Inferior parietal cortex (tissue), 1 donor: ENCODE data around the gene AP2M1.
"Not testable (repeated sequence)": the region's sequence is repeated elsewhere in the genome, so short reads cannot be mapped to it uniquely, and the experiment has no call there.

ENCODE experiments used
- DNase-seq: peaks from one replicate; pipeline ENCODE4 v3.0.0-alpha.2; 2016; ENCODE audit errors: extremely low spot score

AP2M1 gene

GRCh38 chr3:184157206-184157605 lies 17.4 kb upstream of the AP2M1 start:
- DNase-seq = no peak

GRCh38 chr3:184158404-184158803 lies 16.3 kb upstream of the AP2M1 start:
- DNase-seq = no peak

GRCh38 chr3:184160456-184160855 lies 14.2 kb upstream of the AP2M1 start:
- DNase-seq = no peak

GRCh38 chr3:184162571-184163070 lies 12.0 kb upstream of the AP2M1 start:
- not testable (repeated sequence) for DNase-seq

GRCh38 chr3:184164648-184165330 lies 9.9 kb upstream of the AP2M1 start:
- no peak for DNase-seq

GRCh38 chr3:184165543-184165942 lies 9.1 kb upstream of the AP2M1 start:
- no peak for DNase-seq

GRCh38 chr3:184166671-184167070 lies 8.0 kb upstream of the AP2M1 start:
- DNase-seq = no peak

- no peak for DNase-seq
Measured at GRCh38 chr3:184167786-184168185, 6.9 kb upstream of the AP2M1 start.

- DNase-seq = no peak
Measured at GRCh38 chr3:184168363-184169120, 6.1 kb upstream of the AP2M1 start.

GRCh38 chr3:184169896-184170875 lies 4.5 kb upstream of the AP2M1 start:
- no peak for DNase-seq

- DNase-seq = no peak
Measured at GRCh38 chr3:184171562-184171961, 3.1 kb upstream of the AP2M1 start.

- DNase-seq = no peak
Measured at GRCh38 chr3:184172681-184173373, 1.8 kb upstream of the AP2M1 start.

GRCh38 chr3:184173374-184173722 lies 1.3 kb upstream of the AP2M1 start:
- no peak for DNase-seq

- DNase-seq = no peak
Measured at GRCh38 chr3:184174284-184174645, 390 bp upstream of the AP2M1 start.

- no peak for DNase-seq
Measured at GRCh38 chr3:184175506-184175905, 851 bp downstream of the AP2M1 start.

- no peak for DNase-seq
Measured at GRCh38 chr3:184175981-184176376, 1.3 kb downstream of the AP2M1 start.

GRCh38 chr3:184176377-184177330 lies 2.0 kb downstream of the AP2M1 start:
- DNase-seq = peak; percentile 41

- no peak for DNase-seq
Measured at GRCh38 chr3:184177331-184177731, 2.7 kb downstream of the AP2M1 start.

- no peak for DNase-seq
Measured at GRCh38 chr3:184177767-184178306, 3.2 kb downstream of the AP2M1 start.

GRCh38 chr3:184178521-184179138 lies 4.0 kb downstream of the AP2M1 start:
- DNase-seq = no peak
